ENCODE data around the gene OTX1. TPM values are rescaled to one million over a fixed set of nuclear protein-coding genes. Genes with fewer than 3 reads are reported as not detected.

OTX1 gene
- total and polyA plus RNA-seq, 2 experiments from 2014 or later, result not detected

DNA sequence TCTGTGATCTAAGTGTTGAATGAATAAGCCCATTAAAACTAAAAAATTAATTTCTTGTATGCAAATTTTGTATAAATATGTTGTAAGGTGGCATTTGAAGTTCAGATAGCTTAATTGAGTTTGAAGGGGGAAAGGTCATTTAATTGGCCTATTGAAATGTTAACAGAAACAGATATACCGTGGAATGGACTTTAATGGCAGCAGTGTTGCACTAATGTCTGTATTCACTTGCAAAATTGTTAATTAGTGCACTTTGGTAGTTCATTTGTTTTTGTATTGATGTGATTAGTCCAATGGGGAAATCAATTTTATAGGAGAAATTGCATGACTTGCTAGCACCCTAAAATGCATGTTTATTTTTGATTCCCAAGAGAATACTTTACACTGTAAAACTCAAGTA is 41.8 kb upstream of the OTX1 start:
- no peak overlapping the region for H3K4me3 ChIP-seq
- no peak overlapping the region for H3K27ac ChIP-seq
- DNase-seq, result no peak
- H2AFZ ChIP-seq, result no peak overlapping the region
- H3K9me2 ChIP-seq (ENCODE audit: insufficient read depth), result no peaks in the 10 kb centered on the region
- no peak overlapping the region for H3K9ac ChIP-seq
- H4K20me1 ChIP-seq (ENCODE audit: insufficient read depth), result no peaks in the 10 kb centered on the region
- no peak overlapping the region for H3K4me2 ChIP-seq (ENCODE audit: unreplicated experiment)
- no peaks in the 10 kb centered on the region for H3K9me3 ChIP-seq (ENCODE audit: low read depth)
- in situ Hi-C loops (cut with MboI), result no loop called here
- peaks cover 56% of the 10 kb centered on the region for H3K36me3 ChIP-seq (ENCODE audit: low read depth)
- H3K4me1 ChIP-seq (ENCODE audit: insufficient read depth), result 0 out of 2 replicates have a peak, but pooled peaks cover 6% of the 10 kb centered on the region
- H3K79me2 ChIP-seq (ENCODE audit: insufficient read depth), result no peaks in the 10 kb centered on the region; the same call in 1 of the 2 replicates
- 0 out of 2 replicates have a peak, but pooled peaks cover 5% of the 10 kb centered on the region for H3F3A ChIP-seq (ENCODE audit: insufficient read depth)
- 97 to 100% methylated on average over 1 of the region's 1 CpG for WGBS, 2 experiments (ENCODE audit: low coverage in 1 of 2, low lambda C conversion rate in 2 of 2, missing lambda C conversion rate in 2 of 2)
- TF ChIP-seq EZH2phosphoT487 (IDR thresholded peaks at IDR 0.05; ENCODE audit: insufficient read depth, low read depth), result no peak
- TF ChIP-seq EZH2 (IDR thresholded peaks at IDR 0.05; ENCODE audit: insufficient read depth, poor library complexity, severe bottlenecking), result no peak
- H3K27me3 ChIP-seq (replicated peaks; ENCODE audit: insufficient read depth), result no peaks in the 10 kb centered on the region

DNA sequence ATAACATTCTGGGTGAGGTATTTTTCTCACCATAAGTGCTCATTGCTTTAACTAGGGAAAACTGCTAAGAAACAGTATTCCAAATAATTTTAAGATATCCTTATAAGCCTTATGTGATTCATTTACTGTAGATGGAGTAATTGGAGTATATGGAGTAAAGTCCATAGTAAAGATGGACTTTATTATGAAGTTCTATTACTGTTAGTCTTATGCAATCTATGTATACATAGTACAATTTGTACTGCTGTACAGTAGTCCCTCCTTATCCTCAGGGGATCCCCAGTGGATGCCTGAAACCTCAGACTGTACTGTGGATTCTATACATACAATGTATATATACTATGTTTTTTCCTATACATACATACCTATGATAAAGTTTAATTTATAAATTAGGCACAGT is 41.1 kb upstream of the OTX1 start:
- no peaks in the 10 kb centered on the region for H3K27me3 ChIP-seq (replicated peaks; ENCODE audit: insufficient read depth)
- no peak overlapping the region for H3K4me2 ChIP-seq (ENCODE audit: unreplicated experiment)
- H3K9me2 ChIP-seq (ENCODE audit: insufficient read depth), result no peaks in the 10 kb centered on the region
- no peaks in the 10 kb centered on the region for H4K20me1 ChIP-seq (ENCODE audit: insufficient read depth)
- no peak for TF ChIP-seq EZH2phosphoT487 (IDR thresholded peaks at IDR 0.05; ENCODE audit: insufficient read depth, low read depth)
- no peak for TF ChIP-seq EZH2 (IDR thresholded peaks at IDR 0.05; ENCODE audit: insufficient read depth, poor library complexity, severe bottlenecking)
- no peak overlapping the region for H2AFZ ChIP-seq
- in situ Hi-C loops (cut with MboI), result no loop called here
- no peak overlapping the region for H3K4me3 ChIP-seq
- H3F3A ChIP-seq (ENCODE audit: insufficient read depth), result 0 out of 2 replicates have a peak, but pooled peaks cover 5% of the 10 kb centered on the region
- H3K4me1 ChIP-seq (ENCODE audit: insufficient read depth), result 0 out of 2 replicates have a peak, but pooled peaks cover 6% of the 10 kb centered on the region
- H3K36me3 ChIP-seq (ENCODE audit: low read depth), result peaks cover 55% of the 10 kb centered on the region
- H3K27ac ChIP-seq, result no peak overlapping the region
- no peak overlapping the region for H3K9ac ChIP-seq
- H3K9me3 ChIP-seq (ENCODE audit: low read depth), result no peaks in the 10 kb centered on the region
- H3K79me2 ChIP-seq (ENCODE audit: insufficient read depth), result no peaks in the 10 kb centered on the region; the same call in 1 of the 2 replicates
- no peak for DNase-seq

DNA sequence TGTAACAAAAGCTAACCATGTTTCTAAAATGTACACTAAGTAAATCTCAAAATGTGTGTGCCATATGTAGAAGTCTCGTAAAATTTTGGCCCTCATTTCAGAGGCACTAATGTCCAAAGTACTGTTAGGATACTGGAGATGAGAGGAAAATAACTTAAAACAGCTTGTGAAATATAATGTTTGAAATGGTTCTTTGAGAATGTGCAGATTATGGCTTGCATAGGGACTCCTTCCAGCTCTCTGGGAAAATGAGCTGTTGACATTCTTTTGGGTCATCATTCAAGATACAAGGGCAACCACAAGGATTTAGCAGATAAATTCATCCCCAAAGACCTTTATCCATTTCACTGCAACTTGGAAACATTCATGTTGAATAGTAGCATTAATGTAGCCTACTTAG is 38.1 kb upstream of the OTX1 start:
- Histone ChIP-seq H4K20me1 (ENCODE audit: insufficient read depth) (no peaks in the 10 kb centered on the region), H3K27ac (no peak overlapping the region), H3K9me3 (ENCODE audit: low read depth) (no peaks in the 10 kb centered on the region), H3K4me3 (no peak overlapping the region), H3K4me2 (ENCODE audit: unreplicated experiment) (no peak overlapping the region), H3K4me1 (ENCODE audit: insufficient read depth) (0 out of 2 replicates have a peak, but pooled peaks cover 6% of the 10 kb centered on the region), H2AFZ (no peak overlapping the region), H3K9me2 (ENCODE audit: insufficient read depth) (no peaks in the 10 kb centered on the region), H3F3A (ENCODE audit: insufficient read depth) (0 out of 2 replicates have a peak, but pooled peaks cover 5% of the 10 kb centered on the region), H3K27me3 (replicated peaks; ENCODE audit: insufficient read depth) (no peaks in the 10 kb centered on the region), H3K9ac (no peak overlapping the region), H3K79me2 (ENCODE audit: insufficient read depth) (no peaks in the 10 kb centered on the region), H3K36me3 (ENCODE audit: low read depth) (peaks cover 52% of the 10 kb centered on the region; the same call in 1 of the 2 replicates)
- DNase-seq, result no peak
- WGBS, 2 experiments (ENCODE audit: low coverage in 1 of 2, low lambda C conversion rate in 2 of 2, missing lambda C conversion rate in 2 of 2), result 92 to 97% methylated on average over 1 of the region's 1 CpG
- TF ChIP-seq EZH2phosphoT487 (IDR thresholded peaks at IDR 0.05; ENCODE audit: insufficient read depth, low read depth) (no peak), EZH2 (IDR thresholded peaks at IDR 0.05; ENCODE audit: insufficient read depth, poor library complexity, severe bottlenecking) (no peak)
- in situ Hi-C loops (cut with MboI), result no loop called here

DNA sequence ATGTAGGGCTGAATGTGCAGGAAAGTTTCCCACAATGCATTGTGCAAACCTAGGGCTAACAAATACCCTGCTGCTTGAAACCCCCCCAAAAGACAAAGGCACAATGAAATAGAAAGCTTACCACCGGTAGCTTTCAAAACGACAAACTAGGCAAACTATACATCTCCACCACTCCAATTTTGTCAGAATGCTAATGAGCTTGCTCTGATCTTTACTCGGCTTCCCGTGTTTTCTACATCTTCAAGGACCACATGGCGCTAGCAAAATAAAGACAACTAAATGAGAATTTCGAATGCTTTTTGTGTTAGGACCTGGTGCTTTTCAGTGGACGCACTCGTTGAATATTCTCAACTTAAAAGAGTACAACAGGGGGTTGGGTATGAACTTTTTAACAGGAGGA is 37.2 kb upstream of the OTX1 start:
- Histone ChIP-seq H3K4me3 (no peak overlapping the region), H3K4me1 (ENCODE audit: insufficient read depth) (0 out of 2 replicates have a peak, but pooled peaks cover 6% of the 10 kb centered on the region)
- in situ Hi-C loops (cut with MboI), result no loop called here

More for the DNA sequence above, 37.2 kb upstream of the OTX1 start:
- Histone ChIP-seq H3K4me2 (ENCODE audit: unreplicated experiment) (no peak overlapping the region), H3K9me3 (ENCODE audit: low read depth) (no peaks in the 10 kb centered on the region), H3K27me3 (replicated peaks; ENCODE audit: insufficient read depth) (no peaks in the 10 kb centered on the region), H3K9me2 (ENCODE audit: insufficient read depth) (no peaks in the 10 kb centered on the region), H3F3A (ENCODE audit: insufficient read depth) (0 out of 2 replicates have a peak, but pooled peaks cover 5% of the 10 kb centered on the region), H3K9ac (no peak overlapping the region), H2AFZ (no peak overlapping the region), H4K20me1 (ENCODE audit: insufficient read depth) (no peaks in the 10 kb centered on the region), H3K36me3 (ENCODE audit: low read depth) (peaks cover 54% of the 10 kb centered on the region; the same call in 1 of the 2 replicates), H3K27ac (no peak overlapping the region), H3K79me2 (ENCODE audit: insufficient read depth) (no peaks in the 10 kb centered on the region)
- TF ChIP-seq EZH2phosphoT487 (IDR thresholded peaks at IDR 0.05; ENCODE audit: insufficient read depth, low read depth) (no peak), EZH2 (IDR thresholded peaks at IDR 0.05; ENCODE audit: insufficient read depth, poor library complexity, severe bottlenecking) (no peak)
- DNase-seq, result no peak
- WGBS, 2 experiments (ENCODE audit: low coverage in 1 of 2, low lambda C conversion rate in 2 of 2, missing lambda C conversion rate in 2 of 2), result 96 to 98% methylated on average over 8 of the region's 8 CpGs

All from GM23248 (cell line).